LNCAP (cell line): Measurements from ENCODE around the gene ZNF763.

Experiments used
- TF ChIP-seq, protein P1 (sequence below): fragments of 450-650 bp; IDR thresholded peaks from 2 replicates; pipeline ENCODE4 v1.5.1; 2017; ENCODE audit warnings: mild to moderate bottlenecking

ZNF763 gene

GRCh38 chr19:11964858-11965645 lies at the start of gene ZNF763:
Gene ZNF763, plus strand, starts transcription at chr19:11965040. Its CDS starts 169 bp downstream, at chr19:11965209.
- TF ChIP-seq, protein P1, sequence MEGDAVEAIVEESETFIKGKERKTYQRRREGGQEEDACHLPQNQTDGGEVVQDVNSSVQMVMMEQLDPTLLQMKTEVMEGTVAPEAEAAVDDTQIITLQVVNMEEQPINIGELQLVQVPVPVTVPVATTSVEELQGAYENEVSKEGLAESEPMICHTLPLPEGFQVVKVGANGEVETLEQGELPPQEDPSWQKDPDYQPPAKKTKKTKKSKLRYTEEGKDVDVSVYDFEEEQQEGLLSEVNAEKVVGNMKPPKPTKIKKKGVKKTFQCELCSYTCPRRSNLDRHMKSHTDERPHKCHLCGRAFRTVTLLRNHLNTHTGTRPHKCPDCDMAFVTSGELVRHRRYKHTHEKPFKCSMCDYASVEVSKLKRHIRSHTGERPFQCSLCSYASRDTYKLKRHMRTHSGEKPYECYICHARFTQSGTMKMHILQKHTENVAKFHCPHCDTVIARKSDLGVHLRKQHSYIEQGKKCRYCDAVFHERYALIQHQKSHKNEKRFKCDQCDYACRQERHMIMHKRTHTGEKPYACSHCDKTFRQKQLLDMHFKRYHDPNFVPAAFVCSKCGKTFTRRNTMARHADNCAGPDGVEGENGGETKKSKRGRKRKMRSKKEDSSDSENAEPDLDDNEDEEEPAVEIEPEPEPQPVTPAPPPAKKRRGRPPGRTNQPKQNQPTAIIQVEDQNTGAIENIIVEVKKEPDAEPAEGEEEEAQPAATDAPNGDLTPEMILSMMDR = no peak

DNA sequence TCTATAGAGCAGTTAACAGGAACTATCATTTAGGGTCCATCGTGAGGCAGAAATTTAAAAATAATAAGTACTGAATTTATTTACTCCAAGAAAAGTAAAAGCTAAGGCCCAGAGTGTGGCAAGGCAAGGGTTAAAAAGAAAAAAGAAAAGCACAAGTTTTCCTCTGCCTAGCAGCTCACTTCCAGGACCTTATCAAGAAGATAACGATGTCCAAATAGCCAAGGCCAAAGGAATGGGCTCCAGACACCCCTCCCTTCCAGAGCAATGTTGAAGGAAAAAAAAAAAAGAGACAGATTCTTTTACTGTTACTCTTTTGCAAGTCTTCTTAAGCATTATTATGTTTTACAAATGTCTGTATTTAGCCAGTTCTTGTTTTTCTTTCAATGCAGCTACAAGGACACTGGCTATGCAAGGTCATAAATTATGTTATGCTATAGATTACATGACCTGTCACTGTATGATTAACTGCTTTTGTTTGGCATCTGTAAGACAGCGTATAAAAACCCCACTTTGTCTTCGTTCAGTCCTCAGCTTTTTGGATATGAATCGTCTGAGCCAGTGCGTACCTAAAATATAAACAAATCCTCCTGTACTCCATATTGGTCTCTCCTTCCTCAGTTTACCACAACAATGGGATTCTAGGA lies 42.9 kb upstream of the ZNF763 start:
- TF ChIP-seq, protein P1 = no peak

DNA sequence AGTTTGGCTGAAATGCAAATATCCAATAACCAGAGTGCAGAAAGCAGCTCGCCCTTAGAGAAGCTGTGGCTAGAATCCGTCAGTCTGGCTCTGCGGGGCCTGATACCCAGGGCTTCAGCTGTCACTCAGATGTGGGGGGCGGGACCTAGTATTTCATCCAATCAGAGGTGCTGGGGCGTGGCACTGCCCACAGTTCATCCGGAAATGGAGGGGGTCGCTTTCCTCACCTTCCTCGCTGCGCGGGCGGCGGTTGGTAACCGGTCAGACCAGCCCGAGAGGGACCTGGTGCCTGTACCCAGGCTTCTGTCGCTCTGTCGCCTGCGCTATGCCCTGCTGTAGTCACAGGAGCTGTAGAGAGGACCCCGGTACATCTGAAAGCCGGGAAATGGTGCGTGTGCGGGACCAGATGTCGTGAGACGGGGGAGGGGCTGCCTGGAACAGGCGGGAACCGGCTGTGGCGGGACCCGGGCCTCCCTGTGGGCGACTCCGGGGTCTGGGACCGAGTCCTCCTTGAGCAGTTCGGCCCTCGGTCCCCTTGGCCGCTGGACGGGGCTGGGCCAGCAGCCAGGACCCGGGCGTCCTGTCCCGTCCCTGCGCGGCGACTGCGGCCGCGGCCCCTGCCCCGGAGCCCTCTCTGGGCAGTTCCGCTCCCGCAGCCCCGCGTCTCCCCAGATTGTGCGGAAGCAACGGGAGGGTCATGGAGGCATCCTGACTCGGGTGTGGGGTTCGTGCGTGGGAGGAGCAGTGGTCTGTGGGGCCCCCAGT lies 39.8 kb upstream of the ZNF763 start, which contains the start of gene ZNF700:
Gene ZNF700 (plus strand): TSS at position 222 of the 765 bp plus-strand sequence. CDS start 104 bp downstream, at position 326.
- TF ChIP-seq, protein P1 = no peak

- TF ChIP-seq, protein P1 = no peak
Measured at GRCh38 chr19:11927227-11927626, 37.6 kb upstream of the ZNF763 start.

DNA sequence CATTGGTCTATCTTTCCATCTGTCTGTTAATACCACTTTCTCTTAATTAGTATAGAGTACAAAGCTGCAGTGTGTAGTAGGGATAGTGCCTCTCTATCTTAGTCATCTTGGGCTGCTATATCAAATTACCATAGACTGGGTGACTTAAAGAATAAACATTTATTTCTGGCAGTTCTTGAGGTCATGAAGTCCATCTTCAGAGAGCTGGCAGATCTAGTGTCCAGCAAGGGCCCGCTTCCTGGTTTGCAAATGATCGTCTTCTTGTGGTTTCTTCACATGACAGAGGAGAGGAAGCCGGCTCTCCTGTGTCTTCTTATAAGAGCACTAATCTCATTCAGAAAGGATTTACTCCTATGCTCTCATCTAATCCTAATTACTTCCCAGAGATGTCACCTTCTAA lies 33.8 kb upstream of the ZNF763 start:
- TF ChIP-seq, protein P1 = no peak

DNA sequence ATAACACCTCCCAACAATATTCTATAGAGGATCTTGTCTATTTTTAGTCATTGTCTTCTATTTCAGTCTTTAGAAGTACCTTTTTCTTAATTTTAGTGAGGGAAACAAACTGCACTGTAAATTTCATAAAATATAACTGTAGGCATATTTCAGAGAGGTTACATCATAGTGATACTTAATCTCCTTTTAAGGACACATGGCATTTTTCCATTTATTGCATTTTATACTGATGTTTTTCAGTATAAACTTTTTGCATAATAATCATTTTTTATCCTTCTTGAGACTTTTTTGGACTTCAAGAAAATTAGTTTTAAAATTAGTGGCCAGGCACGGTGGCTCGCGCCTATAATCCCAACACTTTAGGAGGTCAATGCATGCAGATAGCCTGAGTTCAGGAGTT lies 33.3 kb upstream of the ZNF763 start:
- TF ChIP-seq, protein P1 = no peak

- TF ChIP-seq, protein P1 = no peak
Measured at GRCh38 chr19:11942008-11942842, 22.6 kb upstream of the ZNF763 start.
